DND-41 (cell line): Measurements from ENCODE around the gene NEDD9.

Experiments
- ATAC-seq: fragments of 200-7000 bp; cut with Tn5 transposase; 3 replicates; pipeline ENCODE4 v1.9.1; 2021; ENCODE audit warnings: low read depth; ENCODE audit not compliant: insufficient read depth
- DNase-seq: peaks from one replicate; pipeline ENCODE4 v3.0.0-alpha.2; 2020
- H2AFZ ChIP-seq: 2 replicates; pipeline ENCODE4 v1.6.0; 2012; ENCODE audit warnings: low read depth, low read length
- H3K27ac ChIP-seq: 2 replicates; pipeline ENCODE4 v1.5.1; 2012; ENCODE audit warnings: low read length, inconsistent platforms
- H3K27me3 ChIP-seq: fragments of 200-600 bp; sonication (generic); 2 replicates; pipeline ENCODE4 v1.6.0; 2012; ENCODE audit warnings: low read length, mild to moderate bottlenecking, inconsistent platforms; ENCODE audit not compliant: insufficient read depth, poor library complexity
- H3K36me3 ChIP-seq: 2 replicates; pipeline ENCODE4 v1.5.1; 2012; ENCODE audit warnings: low read length, inconsistent platforms; ENCODE audit not compliant: insufficient read depth
- H3K4me1 ChIP-seq: 2 replicates; pipeline ENCODE4 v1.5.1; 2012; ENCODE audit warnings: mild to moderate bottlenecking, low read length; ENCODE audit not compliant: insufficient read depth
- H3K4me2 ChIP-seq: 2 replicates; pipeline ENCODE4 v1.6.0; 2012; ENCODE audit warnings: mild to moderate bottlenecking, moderate library complexity, low read length, inconsistent platforms; ENCODE audit not compliant: insufficient read depth
- H3K4me3 ChIP-seq, 2 experiments: fragments of 200-600 bp in 1 of 2; shearing (Covaris generic) in 1 of 2; 2 replicates each; pipeline ENCODE4 v1.5.1; 2012 to 2016; ENCODE audit warnings: inconsistent platforms in 2 of 2, low read length in 2 of 2, mild to moderate bottlenecking in 2 of 2, low read depth in 1 of 2, moderate library complexity in 1 of 2
- H3K79me2 ChIP-seq: 2 replicates; pipeline ENCODE4 v1.6.0; 2012; ENCODE audit warnings: low read length, inconsistent platforms; ENCODE audit not compliant: insufficient read depth
- H3K9ac ChIP-seq: 2 replicates; pipeline ENCODE4 v1.6.0; 2012; ENCODE audit warnings: low read depth, mild to moderate bottlenecking, inconsistent platforms, low read length, moderate library complexity
- H3K9me3 ChIP-seq: 2 replicates; pipeline ENCODE4 v1.5.1; 2012; ENCODE audit warnings: low read length, moderate library complexity, mild to moderate bottlenecking, inconsistent platforms; ENCODE audit not compliant: insufficient read depth, severe bottlenecking
- H4K20me1 ChIP-seq: 2 replicates; pipeline ENCODE4 v1.6.0; 2012; ENCODE audit warnings: low read length; ENCODE audit not compliant: insufficient read depth
- EZH2 ChIP-seq: IDR thresholded peaks from 3 replicates; pipeline ENCODE4 v1.6.1; 2012; ENCODE audit warnings: borderline replicate concordance, low read depth, mild to moderate bottlenecking, moderate library complexity, low read length, inconsistent platforms; ENCODE audit not compliant: severe bottlenecking
- TF ChIP-seq, protein P1 (sequence below): IDR thresholded peaks from 2 replicates; pipeline ENCODE4 v1.5.1; 2012; ENCODE audit warnings: borderline replicate concordance, low read length, moderate library complexity, mild to moderate bottlenecking; ENCODE audit not compliant: poor library complexity, severe bottlenecking; ENCODE audit errors: extremely low read depth

The NEDD9 gene

GRCh38 chr6:11208854-11209253, 23.6 kb downstream of the NEDD9 start:
- no peak for ATAC-seq
- peaks cover 12% of the 10 kb centered on the region for H3K4me1 ChIP-seq

GRCh38 chr6:11208267-11208666, 24.2 kb downstream of the NEDD9 start:
- Histone ChIP-seq H3K79me2 (no peaks in the 10 kb centered on the region), H3K9ac (no peak overlapping the region), H3K4me1 (peaks cover 12% of the 10 kb centered on the region), H3K9me3 (no peaks in the 10 kb centered on the region), H3K27me3 (no peaks in the 10 kb centered on the region), H4K20me1 (no peaks in the 10 kb centered on the region), H3K27ac (no peak overlapping the region), H2AFZ (no peak overlapping the region), H3K4me3 (no peak overlapping the region), H3K36me3 (no peaks in the 10 kb centered on the region), H3K4me2 (no peak overlapping the region)
- peak; percentile 64; the same call in 2 of the 3 replicates for ATAC-seq
- TF ChIP-seq EZH2 = no peak
- DNase-seq = no peak

More at GRCh38 chr6:11208854-11209253, 23.6 kb downstream of the NEDD9 start:
- H4K20me1 ChIP-seq = no peaks in the 10 kb centered on the region
- no peaks in the 10 kb centered on the region for H3K27me3 ChIP-seq
- no peak for DNase-seq
- no peaks in the 10 kb centered on the region for H3K79me2 ChIP-seq
- no peak overlapping the region for H3K4me3 ChIP-seq
- TF ChIP-seq EZH2 = no peak
- TF ChIP-seq, protein P1, sequence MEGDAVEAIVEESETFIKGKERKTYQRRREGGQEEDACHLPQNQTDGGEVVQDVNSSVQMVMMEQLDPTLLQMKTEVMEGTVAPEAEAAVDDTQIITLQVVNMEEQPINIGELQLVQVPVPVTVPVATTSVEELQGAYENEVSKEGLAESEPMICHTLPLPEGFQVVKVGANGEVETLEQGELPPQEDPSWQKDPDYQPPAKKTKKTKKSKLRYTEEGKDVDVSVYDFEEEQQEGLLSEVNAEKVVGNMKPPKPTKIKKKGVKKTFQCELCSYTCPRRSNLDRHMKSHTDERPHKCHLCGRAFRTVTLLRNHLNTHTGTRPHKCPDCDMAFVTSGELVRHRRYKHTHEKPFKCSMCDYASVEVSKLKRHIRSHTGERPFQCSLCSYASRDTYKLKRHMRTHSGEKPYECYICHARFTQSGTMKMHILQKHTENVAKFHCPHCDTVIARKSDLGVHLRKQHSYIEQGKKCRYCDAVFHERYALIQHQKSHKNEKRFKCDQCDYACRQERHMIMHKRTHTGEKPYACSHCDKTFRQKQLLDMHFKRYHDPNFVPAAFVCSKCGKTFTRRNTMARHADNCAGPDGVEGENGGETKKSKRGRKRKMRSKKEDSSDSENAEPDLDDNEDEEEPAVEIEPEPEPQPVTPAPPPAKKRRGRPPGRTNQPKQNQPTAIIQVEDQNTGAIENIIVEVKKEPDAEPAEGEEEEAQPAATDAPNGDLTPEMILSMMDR = no peak
- H3K9me3 ChIP-seq = no peaks in the 10 kb centered on the region
- no peaks in the 10 kb centered on the region for H3K36me3 ChIP-seq
- no peak overlapping the region for H3K27ac ChIP-seq
- no peak overlapping the region for H2AFZ ChIP-seq
- H3K4me2 ChIP-seq = no peak overlapping the region
- H3K9ac ChIP-seq = no peak overlapping the region

DNA sequence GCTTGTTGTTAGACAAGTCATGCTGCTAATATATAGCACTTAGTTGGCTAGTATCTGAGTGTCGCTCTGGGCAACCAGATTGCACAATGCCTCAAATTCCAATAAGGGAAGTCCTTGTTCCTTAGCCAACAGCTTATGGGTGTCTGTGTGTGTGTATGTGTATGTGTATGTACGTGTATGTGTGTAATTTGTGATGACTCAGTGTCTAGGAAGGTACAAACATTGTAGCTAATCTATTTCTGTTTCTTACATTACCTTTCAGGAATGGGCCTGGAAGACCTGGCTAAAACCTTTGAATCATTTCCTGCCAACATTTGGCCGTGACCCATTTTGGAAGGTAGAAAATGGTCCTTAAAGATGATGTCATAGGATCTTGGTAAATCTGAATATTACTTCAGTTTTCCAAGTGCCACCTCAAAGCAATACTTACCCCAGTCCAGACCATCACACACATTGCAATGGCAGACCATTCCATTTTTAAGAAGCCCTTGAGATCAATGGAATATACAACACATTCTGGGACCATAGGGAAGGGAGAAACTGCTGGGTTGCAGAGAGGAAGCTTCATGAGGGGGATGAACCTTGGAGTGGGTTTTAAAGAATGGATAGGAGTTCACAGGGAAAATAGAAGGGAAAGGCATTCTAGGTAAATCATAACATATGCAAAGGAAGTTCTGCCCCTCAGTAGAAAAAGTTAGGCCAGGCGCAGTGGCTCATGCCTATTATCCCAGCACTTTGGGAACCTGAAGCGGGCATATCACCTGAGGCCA, 25.1 kb downstream of the NEDD9 start:
- DNase-seq = no peak

DNA sequence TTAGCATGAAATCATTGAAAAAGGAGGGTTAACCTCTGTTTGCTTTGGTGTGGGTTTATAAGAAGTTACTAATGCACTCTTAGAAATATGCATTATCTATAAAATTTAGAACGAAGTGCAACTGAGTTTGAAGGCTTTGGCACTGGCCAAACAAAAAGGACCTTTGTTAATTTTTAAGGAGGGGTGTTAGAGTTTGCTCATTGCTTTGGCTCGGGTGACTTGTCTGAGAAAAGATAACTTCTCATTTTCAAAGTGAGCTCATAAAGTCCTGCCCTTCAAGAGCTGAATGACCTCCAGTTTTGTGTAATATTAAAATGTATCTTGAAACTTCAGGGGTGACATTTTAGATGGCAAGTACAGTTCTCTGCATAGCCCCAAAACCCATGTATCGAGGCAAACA, 25.9 kb downstream of the NEDD9 start:
- Histone ChIP-seq H3K27ac (no peak overlapping the region), H4K20me1 (no peaks in the 10 kb centered on the region), H3K79me2 (no peaks in the 10 kb centered on the region), H3K9ac (no peak overlapping the region), H3K36me3 (no peaks in the 10 kb centered on the region), H3K27me3 (no peaks in the 10 kb centered on the region), H2AFZ (no peak overlapping the region), H3K4me3 (no peak overlapping the region), H3K4me2 (no peak overlapping the region), H3K4me1 (peaks cover 9% of the 10 kb centered on the region), H3K9me3 (no peaks in the 10 kb centered on the region)
- TF ChIP-seq, protein P1 = no peak
- TF ChIP-seq EZH2 = no peak
- no peak for ATAC-seq
- no peak for DNase-seq

More for the DNA sequence above, 25.1 kb downstream of the NEDD9 start:
- ATAC-seq = no peak
- no peak overlapping the region for H3K4me3 ChIP-seq
- no peak overlapping the region for H3K27ac ChIP-seq
- H3K79me2 ChIP-seq = no peaks in the 10 kb centered on the region
- H3K4me2 ChIP-seq = no peak overlapping the region
- H3K9me3 ChIP-seq = no peaks in the 10 kb centered on the region
- H4K20me1 ChIP-seq = no peaks in the 10 kb centered on the region
- TF ChIP-seq, protein P1 = no peak
- no peak for TF ChIP-seq EZH2
- H3K4me1 ChIP-seq = peaks cover 12% of the 10 kb centered on the region
- H3K9ac ChIP-seq = no peak overlapping the region
- no peaks in the 10 kb centered on the region for H3K36me3 ChIP-seq
- no peaks in the 10 kb centered on the region for H3K27me3 ChIP-seq
- H2AFZ ChIP-seq = no peak overlapping the region
